ENCODE results near the gene FTHL17.

The FTHL17 gene

GRCh38 chrX:31036895-31037294, 34.9 kb downstream of the FTHL17 start:
- Histone ChIP-seq H3K9me3 (ENCODE audit: severe bottlenecking) (no peaks in the 10 kb centered on the region), H3K4me3 (ENCODE audit: low read depth, low read length) (no peak overlapping the region), H3K36me3 (no peaks in the 10 kb centered on the region), H3K27ac (no peak overlapping the region), H3K27me3 (ENCODE audit: insufficient read depth, low read depth, severe bottlenecking) (no peaks in the 10 kb centered on the region)
- peak; percentile 55 for DNase-seq
- TF ChIP-seq CTCF (IDR thresholded peaks at IDR 0.05; ENCODE audit: low read depth, low read length): peak; percentile 82

GRCh38 chrX:31027351-31027750, 44.5 kb downstream of the FTHL17 start:
- Histone ChIP-seq H3K9me3 (ENCODE audit: severe bottlenecking) (no peaks in the 10 kb centered on the region), H3K4me3 (ENCODE audit: low read depth, low read length) (no peak overlapping the region), H3K27ac (no peak overlapping the region), H3K27me3 (ENCODE audit: insufficient read depth, low read depth, severe bottlenecking) (peaks cover 5% of the 10 kb centered on the region), H3K36me3 (no peaks in the 10 kb centered on the region)
- TF ChIP-seq CTCF (IDR thresholded peaks at IDR 0.05; ENCODE audit: low read depth, low read length): no peak
- no peak for DNase-seq

GRCh38 chrX:31024866-31025265, 47.0 kb downstream of the FTHL17 start:
- no peak for TF ChIP-seq CTCF (IDR thresholded peaks at IDR 0.05; ENCODE audit: low read depth, low read length)
- Histone ChIP-seq H3K27ac (no peak overlapping the region), H3K9me3 (ENCODE audit: severe bottlenecking) (no peaks in the 10 kb centered on the region), H3K36me3 (no peaks in the 10 kb centered on the region), H3K27me3 (ENCODE audit: insufficient read depth, low read depth, severe bottlenecking) (no peaks in the 10 kb centered on the region), H3K4me3 (ENCODE audit: low read depth, low read length) (no peak overlapping the region)
- no peak for DNase-seq

GRCh38 chrX:31021537-31021936, 50.3 kb downstream of the FTHL17 start:
- no peak for TF ChIP-seq CTCF (IDR thresholded peaks at IDR 0.05; ENCODE audit: low read depth, low read length)
- Histone ChIP-seq H3K4me3 (ENCODE audit: low read depth, low read length) (no peak overlapping the region), H3K27me3 (ENCODE audit: insufficient read depth, low read depth, severe bottlenecking) (no peaks in the 10 kb centered on the region), H3K9me3 (ENCODE audit: severe bottlenecking) (no peaks in the 10 kb centered on the region), H3K27ac (no peak overlapping the region), H3K36me3 (no peaks in the 10 kb centered on the region)
- no peak for DNase-seq
